TTC549 (cell line): ENCODE results near the gene GRIK4.

ENCODE experiments used
- FAIRE-seq: peaks from 2 replicates; lab custom pipeline; 2012; peaks lifted over from hg19 to GRCh38; lab: Jason Lieb, UNC

GRIK4 gene

DNA sequence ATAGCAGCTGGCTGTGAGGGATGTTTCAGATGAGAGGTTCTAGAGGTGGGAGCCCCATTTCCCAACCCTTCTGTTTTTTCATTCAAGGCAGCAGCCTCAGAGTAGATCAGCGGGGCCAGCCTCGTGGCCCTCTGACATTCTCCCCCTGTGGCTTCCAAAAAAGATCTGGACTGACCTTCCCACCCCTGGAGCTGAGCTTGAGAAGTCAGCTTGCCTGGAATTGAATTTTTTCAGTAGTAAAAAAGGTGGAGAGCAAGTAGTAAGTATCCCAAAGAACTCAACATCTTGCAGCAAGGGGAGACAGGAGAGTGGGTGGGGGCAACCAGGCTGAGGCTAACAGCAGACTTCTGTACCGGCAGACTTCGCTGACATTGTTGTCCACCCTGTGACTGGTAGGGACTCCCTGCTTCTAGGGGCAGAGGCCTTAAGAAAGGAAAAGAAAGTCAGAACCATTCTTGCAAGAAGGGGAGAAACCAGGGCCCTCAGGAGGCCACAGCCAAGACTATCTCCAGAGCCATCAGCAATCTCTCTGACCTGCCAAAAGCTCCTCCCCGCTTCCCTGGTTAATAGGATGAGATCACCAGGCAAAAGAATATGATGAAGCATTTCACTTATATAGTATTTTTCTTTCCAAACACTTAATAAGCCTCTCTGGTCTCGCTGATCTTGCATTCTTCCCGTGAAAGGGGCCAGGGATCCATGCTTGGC lies 2.0 kb upstream of the GRIK4 start:
- FAIRE-seq = no peak

- FAIRE-seq = no peak
Observed at GRCh38 chr11:120510406-120511115, 987 bp upstream of the GRIK4 start.

GRCh38 chr11:120511820-120512738 lies 531 bp downstream of the GRIK4 start:
- no peak for FAIRE-seq

DNA sequence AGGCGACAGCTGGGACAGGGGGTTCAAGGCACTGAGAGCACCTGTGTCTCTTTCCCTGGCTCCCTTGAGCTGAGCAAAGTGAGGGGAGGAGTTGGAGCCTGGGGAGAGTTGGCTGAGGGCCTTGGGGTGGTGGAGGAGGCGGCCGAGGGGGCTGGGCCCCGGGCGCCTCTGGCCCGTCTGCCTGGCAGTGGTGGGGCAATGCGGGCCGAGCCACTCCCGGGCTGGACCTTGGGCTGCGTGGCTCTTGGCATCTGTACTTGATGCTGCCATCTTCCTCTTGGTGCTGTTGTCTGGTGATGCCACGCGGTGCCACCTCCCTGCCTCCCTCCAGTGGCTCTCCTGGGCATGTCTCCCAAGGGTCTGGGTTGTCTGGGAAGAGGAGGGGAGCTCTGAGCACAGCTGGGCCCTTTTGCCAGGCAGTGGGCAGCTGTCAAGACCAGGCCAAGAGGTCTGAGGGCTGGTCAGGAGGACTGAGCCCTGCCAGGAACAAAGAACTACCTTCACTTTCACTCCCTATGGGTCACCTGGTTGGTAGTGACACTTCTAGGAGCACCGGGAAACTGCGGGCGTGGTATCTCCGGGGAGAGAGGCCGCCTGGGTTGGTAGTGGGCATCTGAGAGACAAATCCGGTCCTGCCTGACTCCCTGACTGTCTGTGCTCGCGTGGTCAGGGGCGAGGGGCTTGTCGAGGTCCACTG lies 1.3 kb downstream of the GRIK4 start:
- FAIRE-seq = no peak

DNA sequence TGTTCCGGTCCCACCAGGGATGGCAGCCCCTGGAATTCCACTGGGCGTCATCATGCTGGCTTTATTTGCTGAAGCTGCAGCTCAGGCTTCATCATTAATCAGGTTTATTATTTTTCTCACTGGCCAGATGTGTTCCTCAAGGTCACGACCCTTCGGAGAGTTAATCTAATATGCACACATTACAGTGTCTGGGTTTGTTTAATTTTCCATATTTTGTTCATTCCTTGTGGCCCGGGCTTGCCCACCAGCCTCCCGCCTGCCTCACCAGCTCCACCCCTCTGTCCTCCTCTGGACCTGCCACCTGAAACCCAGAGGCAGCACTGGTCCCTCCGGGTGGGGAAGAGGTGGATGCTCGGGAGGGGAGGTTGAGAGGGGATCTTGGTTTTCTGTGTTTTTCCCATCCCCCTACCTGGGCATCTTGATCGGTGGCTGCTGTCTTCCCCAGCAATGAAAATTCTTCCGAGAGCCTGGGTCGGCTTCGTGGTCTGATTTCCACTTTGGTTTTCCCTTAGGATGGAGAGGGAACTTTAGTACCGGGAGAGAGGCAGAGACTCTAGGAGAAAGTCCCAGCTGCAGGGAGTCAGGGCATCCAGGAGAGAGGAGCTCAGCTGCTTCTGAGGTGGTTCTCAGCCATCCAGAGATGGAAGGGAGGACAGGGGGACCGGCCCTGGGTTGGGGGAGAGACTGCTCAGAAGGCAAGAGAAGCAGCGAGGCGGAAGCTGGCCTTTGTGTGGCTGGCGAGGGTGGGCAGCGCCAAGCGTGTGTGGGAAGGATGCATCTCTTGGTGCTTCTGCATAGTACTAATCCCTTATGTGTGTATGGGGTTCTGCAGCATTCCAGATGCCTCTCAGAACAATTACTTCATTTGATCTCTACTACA lies 2.1 kb downstream of the GRIK4 start:
- FAIRE-seq = no peak

GRCh38 chr11:120514541-120515121 lies 3.1 kb downstream of the GRIK4 start:
- FAIRE-seq = no peak

DNA sequence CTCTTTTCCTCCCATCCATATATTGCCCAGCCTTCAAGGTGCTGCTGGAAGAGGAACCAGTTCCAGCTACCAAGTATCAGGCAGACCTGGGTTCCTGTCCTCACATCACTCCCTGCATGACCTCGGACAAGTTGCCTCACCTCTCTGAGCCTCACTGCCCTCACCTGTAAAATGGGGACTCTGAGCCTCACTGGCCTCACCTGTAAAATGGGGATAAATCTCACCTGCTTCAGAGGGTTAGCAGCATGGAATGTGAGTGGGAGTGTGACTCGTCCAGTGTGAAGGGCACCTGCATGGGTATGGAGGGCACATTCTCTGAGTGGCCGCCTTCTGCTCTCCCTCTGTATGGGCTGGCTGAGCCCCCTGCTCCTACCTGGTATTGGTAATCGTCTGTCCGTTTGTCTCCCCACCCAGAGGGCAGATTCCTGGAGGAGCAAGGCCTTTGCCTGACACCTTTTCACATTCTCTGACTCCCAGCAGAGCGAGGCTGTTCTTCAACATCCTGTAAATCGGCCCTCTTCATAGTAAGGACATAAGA lies 3.7 kb downstream of the GRIK4 start:
- FAIRE-seq = no peak

GRCh38 chr11:120516461-120517389 lies 5.2 kb downstream of the GRIK4 start:
- no peak for FAIRE-seq

DNA sequence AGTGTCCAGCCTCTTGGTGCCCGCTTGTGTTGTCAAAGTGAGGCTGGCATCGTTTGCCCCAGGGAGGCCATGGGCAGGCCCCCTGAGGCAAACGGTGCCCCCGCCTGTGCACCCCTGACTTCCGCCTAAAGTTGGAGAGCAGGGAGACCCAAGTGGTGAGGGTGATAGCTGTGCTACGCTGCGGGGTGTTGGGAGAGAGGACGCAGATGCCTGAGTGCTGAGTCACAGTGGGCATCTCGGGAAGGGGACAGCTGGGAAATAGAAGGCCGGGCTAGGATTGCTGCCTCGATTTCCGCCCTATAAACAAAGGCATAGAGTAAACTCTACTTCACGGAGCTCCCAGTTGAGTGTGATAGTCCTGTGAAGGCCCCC lies 5.8 kb downstream of the GRIK4 start:
- no peak for FAIRE-seq

- no peak for FAIRE-seq
Observed at GRCh38 chr11:120517801-120518291, 6.3 kb downstream of the GRIK4 start.

DNA sequence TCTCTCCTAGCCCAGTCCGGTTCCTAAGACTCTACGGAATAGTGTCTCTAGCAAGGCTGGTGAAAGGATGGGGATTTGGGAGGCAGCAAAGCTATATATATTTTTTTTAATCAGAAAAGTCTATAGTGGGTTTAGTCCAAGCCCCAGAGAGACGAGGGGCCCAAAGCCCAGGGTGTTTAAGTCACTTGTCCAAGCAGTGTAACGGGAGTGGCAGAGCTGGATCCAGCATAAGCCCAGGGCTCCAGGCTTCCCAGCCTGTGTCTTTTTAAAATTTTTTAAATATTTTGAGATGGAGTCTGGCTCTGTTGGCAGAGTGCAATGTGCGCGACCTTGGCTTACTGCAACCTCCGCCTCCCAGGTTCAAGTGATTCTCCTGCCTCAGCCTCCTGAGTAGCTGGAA lies 6.8 kb downstream of the GRIK4 start:
- FAIRE-seq = no peak

- FAIRE-seq = no peak
Observed at GRCh38 chr11:120519474-120519873, 7.9 kb downstream of the GRIK4 start.

- no peak for FAIRE-seq
Observed at GRCh38 chr11:120520091-120520822, 8.7 kb downstream of the GRIK4 start.

DNA sequence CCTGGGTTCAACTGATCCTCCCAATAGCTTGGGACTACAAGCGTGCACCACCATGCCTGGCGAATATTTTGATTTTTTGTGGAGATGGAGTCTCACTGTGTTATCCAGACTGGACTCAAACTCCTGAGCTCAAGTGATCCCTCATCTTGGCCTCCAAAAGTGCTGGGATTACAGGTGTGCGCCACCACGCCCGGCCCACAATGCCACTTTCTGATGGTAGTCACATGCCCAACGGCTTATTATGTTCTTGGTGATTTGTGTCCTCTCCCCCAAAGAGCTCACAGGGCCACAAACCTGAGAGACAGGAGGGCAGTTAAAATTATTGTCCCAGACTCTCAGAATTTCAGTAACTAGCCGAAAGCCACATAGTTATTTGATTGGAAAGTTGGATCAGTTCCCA lies 9.6 kb downstream of the GRIK4 start:
- FAIRE-seq = no peak

- FAIRE-seq = no peak
Observed at GRCh38 chr11:120522021-120522420, 10.5 kb downstream of the GRIK4 start.

GRCh38 chr11:120522736-120523135 lies 11.2 kb downstream of the GRIK4 start:
- no peak for FAIRE-seq

DNA sequence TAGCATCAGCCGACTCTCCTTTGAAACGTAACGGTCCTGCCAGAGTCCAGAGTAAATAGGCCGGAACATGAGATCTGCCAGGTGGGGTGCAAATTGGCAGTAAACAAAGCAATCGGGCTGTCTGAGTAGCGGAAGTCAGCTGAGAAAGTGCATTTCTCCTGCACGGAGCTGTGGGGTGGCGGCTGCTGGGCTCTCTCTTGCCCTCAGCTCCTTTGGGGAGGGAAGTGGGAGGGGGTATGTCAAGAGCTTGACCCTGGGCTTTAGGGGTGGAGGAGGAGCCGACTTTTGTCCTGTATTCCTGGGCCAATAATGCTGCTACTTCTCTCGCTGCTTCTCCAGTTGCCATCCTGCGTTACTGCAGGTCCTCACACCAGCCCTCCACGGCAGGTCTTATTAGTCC lies 11.6 kb downstream of the GRIK4 start:
- no peak for FAIRE-seq

DNA sequence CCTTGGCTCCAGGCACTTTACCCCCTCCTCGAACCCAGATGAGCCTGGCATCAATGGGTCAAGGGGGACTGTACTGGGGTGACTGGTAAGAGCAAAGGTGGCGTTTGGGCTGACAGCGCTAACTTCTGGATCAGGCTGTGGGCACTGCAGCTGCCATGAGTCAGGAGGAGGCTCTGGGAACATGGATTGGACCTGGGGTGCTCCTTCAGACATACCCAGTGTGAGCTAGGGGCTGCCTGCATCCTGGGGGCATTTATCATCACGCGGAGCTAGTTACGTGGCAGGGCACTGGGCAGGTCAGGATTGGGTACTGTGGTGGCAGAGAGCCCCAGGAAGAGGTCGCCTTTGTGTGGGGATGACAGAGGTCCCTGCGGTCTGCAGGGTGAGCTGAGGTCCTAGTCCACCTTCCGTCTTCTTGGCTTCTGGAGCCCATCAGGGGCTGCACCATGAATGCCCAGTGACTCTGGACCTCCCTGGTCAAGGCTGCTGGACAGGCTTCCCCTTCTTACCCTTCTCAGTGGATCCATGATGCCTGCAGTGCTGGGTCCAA lies 13.1 kb downstream of the GRIK4 start:
- no peak for FAIRE-seq
